A549 treated with DMSO at 1 μM for 4 hours (cell line): ENCODE data around the gene CADPS2. TPM values are rescaled to one million over a fixed set of nuclear protein-coding genes. Genes with fewer than 3 reads are reported as not detected.

Experiments
- total RNA-seq: library from RNA; stranded (reverse); fragments of 200-300 nt; extraction: Qiagen RNA extraction; gene quantifications from 5 replicates; pipeline ENCODE4 v1.2.3, GENCODE V29; 2022; ENCODE audit warnings: low read depth

Gene CADPS2
- 0.04 to 0.12 TPM (median 0.07 TPM) in 5 replicates for total RNA-seq

GRCh38 chr7:122886357-122887081 is at the start of gene CADPS2:
Gene CADPS2, minus strand, starts transcription at chr7:122886460. Its CDS starts 123 bp downstream, at chr7:122886337.

DNA sequence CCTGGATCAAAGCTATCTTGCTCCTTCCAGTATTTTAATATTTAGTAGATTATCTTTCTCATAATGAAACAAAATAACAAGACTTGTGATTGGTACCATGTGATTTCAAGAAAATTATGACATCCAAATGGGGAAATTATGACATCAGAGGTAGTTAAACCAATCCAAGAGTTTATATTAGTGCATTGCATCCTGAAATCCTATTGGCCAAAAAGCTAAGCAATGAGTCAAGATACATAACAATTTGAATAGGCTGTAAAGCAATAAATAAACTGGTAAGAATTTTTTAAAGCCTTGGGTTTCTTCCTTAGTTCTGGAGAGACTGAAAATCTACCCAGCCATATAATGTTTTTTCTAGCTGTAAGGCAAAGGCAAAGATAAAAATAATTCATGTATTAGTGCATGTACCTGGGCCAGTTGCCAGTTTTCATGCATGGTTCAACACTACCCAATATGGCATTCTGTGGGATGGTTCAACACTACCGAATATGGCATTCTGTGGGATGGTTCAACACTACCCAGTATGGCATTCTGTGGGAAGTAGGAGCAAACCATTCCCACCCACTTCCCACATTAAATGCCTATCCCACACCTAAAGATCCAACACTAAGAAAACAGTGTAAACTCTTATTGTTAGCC is 183.3 kb downstream of the CADPS2 start, which contains the start of gene RNF148:
Gene RNF148, minus strand, starts transcription at position 51 of the 639 bp plus-strand sequence. CDS start 172 bp downstream, outside the sequence.

DNA sequence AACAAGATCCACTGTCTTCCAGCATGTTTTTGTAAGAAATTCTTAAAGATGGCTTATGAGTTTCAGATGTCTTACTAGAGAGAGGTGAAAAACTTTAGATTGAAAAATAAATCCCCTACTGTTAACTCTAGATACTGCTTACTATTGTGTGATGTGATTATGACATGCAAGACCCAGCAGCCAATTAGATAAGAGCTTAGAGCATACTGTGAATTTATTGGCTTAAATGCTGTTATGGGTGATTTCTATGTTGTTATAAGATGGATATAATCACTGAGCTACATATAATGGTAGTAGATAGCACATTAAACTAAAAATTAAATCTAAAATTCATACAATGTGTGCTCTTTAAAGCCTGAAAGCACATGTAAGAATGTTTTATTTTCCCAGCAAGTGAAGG is 187.2 kb downstream of the CADPS2 start, which contains the start of gene RNF133:
Gene RNF133, minus strand, starts transcription at position 101 of the 400 bp plus-strand sequence. CDS start 199 bp downstream, outside the sequence.

DNA sequence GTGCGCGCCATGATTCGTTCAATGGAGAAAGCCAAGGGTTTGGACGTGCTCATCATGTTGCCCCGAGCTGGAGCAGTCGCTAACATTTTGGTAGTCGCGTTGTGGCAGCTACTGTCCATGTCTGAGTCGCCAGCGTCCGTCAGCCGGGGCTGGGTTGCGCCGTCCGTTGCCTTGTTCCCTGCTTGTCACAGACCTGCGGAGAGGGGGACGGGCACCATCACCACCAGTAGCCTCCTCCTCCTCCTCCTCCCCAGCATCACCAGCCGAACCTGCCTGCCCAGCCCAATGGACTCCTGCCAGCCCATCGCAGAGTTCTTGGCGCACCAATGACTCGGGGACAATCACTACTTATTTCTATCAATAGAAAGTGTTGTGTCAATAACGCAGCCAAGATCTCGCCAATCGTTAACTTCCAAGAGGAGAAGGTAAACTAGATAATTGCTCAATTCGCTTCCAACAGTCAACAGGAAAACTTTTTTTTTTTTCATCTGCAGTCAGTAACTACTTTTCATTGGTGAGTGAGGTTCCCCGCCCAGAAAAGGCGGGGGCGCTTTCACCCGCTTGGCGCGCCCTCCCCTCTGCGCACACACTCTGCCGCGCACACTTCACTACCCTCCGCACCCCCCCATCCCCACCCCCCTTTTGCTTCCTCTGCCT is 581.8 kb downstream of the CADPS2 start, which contains the start of gene FEZF1:
Gene FEZF1, minus strand, starts transcription at position 432 of the 657 bp plus-strand sequence. Its CDS starts 313 bp downstream, at position 119.

Other genes starting within 250 kb of the CADPS2 start
- not detected in 5 replicates for gene RNF133, start 187.3 kb downstream of the CADPS2 start, total RNA-seq
- gene RNF148, start 183.5 kb downstream of the CADPS2 start, total RNA-seq, result not detected in 5 replicates
- gene TAS2R16, start 109.2 kb upstream of the CADPS2 start, total RNA-seq, result not detected in 5 replicates